Body of pancreas (tissue), 4 donors: Measurements from ENCODE around the gene TTC17.

ENCODE experiments used
- POLR2A ChIP-seq, 3 donors: fragments of 450-650 bp; IDR thresholded peaks; one replicate each; pipeline ENCODE4 v1.6.1; 2016; ENCODE audit warnings: antibody characterized with exemption in 3 of 3, mild to moderate bottlenecking in 2 of 3
- TF ChIP-seq, protein P1 (sequence below), 7 experiments: fragments of 450-650 bp in 4 of 7; fragments of 200-600 bp in 3 of 7; sonication (generic) in 3 of 7; IDR thresholded peaks; one replicate each; pipeline ENCODE4 v1.5.1; 2016 to 2019; ENCODE audit warnings: antibody characterized with exemption in 7 of 7

DNA sequence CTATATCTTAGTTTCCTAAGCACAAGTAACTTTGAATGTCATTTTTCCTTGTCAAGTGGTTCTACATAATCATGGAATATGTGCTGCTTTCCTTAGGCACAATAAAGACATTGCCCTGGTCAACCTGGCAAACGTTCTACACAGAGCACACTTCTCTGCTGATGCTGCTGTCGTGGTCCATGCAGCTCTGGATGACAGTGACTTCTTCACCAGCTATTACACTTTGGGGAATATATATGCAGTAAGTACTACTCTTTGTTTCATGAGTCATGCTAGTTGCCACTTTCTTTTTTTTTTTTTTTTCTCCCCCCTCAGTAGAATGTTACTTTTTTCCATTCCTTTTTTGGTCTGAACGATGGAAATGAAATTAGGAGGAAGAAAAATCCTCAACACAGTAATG lies 38.5 kb downstream of the TTC17 start:
- TF ChIP-seq, protein P1, sequence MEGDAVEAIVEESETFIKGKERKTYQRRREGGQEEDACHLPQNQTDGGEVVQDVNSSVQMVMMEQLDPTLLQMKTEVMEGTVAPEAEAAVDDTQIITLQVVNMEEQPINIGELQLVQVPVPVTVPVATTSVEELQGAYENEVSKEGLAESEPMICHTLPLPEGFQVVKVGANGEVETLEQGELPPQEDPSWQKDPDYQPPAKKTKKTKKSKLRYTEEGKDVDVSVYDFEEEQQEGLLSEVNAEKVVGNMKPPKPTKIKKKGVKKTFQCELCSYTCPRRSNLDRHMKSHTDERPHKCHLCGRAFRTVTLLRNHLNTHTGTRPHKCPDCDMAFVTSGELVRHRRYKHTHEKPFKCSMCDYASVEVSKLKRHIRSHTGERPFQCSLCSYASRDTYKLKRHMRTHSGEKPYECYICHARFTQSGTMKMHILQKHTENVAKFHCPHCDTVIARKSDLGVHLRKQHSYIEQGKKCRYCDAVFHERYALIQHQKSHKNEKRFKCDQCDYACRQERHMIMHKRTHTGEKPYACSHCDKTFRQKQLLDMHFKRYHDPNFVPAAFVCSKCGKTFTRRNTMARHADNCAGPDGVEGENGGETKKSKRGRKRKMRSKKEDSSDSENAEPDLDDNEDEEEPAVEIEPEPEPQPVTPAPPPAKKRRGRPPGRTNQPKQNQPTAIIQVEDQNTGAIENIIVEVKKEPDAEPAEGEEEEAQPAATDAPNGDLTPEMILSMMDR (IDR thresholded peaks at IDR 0.05), result no peak
- TF ChIP-seq POLR2A (IDR thresholded peaks at IDR 0.05), result no peak
